GM19023 (cell line): Measurements from ENCODE around the gene SVIL.
"Not testable (repeated sequence)": the region's sequence is repeated elsewhere in the genome, so short reads cannot be mapped to it uniquely, and the experiment has no call there.

Source experiments
- ATAC-seq: cut with Tn5 transposase; IDR thresholded peaks from one replicate; pipeline ENCODE4 v1.9.1; 2021; ENCODE audit warnings: mild to moderate bottlenecking, moderate library complexity; ENCODE audit not compliant: unreplicated experiment

The SVIL gene

DNA sequence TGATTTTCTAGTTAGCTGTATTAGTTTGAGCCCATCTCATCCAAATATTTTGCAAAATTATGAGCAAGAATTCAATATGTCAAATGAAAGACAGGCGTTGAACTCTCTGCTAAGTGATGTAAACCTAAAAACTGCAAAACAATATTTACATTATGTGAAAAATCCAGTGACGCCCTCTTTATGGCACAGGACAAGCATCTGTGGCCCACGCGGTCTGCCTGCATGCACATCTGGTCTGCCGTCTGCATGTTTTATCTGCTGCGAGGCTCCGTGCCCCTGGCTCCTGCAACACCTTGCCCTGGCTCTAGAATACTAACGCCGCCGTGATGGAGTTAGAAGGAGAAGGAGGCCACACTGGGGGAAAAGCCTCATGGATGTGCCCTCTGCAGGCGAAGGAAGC is 142.0 kb downstream of the SVIL start:
- no peak for ATAC-seq

DNA sequence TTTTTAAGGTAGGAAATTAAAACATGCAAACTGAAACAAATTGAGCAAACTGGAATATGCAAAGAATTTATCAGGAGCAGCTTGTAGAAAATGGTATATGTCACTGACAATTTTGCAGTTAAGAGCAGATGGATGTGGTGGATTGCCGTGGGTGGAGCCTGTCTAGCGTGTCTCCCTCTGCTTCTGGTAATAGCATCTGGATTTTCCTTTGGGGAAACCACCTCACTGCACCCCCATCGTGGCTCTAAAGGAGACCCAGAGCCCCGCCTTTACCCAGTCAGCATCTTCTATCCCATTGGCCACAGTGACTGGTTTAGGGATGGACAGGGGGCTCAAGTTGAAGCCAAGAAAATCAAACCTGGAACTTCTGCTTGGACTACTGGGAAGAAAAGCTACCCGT is 142.9 kb downstream of the SVIL start:
- ATAC-seq = no peak

DNA sequence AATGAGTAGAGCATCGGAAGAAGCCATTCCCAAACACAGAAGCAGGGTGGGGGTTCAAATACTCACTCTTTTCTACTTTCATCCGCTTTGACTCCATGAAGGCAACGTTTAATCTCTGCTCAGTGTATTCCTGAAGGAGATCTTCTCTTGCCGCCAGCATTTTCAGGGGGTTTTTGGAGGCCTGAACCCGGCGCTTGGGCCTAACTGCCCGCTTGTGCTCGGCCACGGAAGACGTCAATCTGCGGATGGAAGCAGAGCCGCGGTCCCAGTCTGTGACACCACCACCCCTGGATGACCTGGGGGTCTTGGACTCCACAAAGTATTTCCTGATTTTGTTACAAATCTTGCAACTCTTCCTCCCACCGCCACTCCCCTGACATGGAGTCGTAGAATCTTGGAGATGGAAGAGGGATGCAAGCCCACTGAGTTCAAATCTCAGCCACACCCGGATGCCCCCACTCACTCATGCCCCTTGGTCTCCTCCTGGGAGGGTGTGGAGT is 143.9 kb downstream of the SVIL start:
- not testable (repeated sequence) for ATAC-seq

DNA sequence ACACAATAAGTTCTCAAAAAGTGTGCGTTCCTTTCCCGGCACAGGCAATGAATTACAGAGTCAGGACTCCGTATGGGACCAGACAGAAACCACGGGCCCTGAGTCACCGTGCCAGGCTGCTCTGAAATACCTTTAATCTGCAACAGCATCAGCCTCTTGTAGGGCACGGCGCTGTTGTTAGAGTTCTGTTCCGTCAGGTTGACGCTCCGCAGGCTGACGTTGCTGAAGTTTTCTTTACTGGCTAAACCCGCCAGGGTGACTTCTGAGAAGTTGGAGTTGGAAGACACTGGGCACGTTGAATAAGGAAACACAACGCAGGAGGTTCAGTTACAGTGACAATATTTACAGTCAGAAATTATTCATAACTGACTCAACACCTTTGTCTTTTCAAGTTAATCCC is 146.3 kb downstream of the SVIL start:
- ATAC-seq = not testable (repeated sequence)

DNA sequence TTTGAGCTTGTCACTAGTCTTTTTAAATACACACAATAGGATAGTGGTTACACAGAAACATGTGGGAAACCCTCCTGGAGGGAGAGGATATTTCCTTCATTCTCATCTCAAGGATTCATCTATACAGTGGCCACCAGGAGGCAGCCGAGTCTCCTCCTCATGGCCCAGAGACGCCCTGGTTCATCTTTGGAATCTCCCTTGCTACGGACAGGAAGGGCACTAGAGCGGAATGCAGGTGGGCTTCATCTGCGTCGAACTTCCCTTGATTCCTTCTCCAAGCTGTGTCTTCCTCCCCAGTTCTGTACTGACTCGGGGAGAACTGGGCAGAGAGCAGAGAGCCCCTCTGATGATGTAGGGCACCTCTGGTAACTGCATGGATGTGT is 146.9 kb downstream of the SVIL start:
- ATAC-seq = not testable (repeated sequence)

DNA sequence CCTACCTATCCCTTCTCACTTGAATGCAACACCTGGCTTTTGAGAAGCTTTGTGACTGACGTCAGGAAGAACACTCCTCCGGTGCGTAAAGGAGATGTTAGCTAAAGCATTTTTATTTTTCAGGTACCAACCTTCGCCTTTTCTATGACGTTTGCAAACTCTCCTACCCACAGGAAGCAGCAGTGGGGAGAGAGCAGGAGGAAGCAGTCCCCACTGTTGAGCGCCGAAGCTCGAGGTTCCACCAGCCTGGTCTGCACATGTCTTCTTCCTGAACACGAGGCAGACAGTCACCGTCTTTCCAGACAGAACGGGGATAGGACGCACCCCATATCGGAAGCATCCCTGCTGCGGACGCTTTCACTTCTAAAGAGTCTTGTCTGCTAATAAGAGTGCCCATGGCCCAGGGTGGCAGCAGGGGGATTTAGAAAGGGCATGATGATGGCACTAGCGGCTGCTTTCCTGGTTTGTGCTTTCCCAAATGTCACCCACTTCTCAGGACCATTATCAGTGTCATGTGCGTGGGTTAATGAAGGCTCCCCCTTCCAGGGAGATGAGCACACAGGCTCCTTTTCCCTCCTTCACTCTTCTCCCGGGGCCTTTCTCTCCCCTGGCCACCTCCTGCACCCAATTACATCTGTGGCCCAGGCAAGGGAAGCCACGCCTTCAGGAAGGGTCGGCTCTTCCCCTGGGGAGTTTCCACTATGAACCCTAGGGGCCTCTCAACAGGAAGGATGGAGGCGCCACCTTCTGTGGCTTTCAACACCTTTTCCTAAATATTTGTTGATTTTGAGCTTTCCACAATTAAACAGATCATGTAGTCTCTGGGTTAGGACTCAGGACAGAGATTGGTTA is 147.5 kb downstream of the SVIL start:
- not testable (repeated sequence) for ATAC-seq

DNA sequence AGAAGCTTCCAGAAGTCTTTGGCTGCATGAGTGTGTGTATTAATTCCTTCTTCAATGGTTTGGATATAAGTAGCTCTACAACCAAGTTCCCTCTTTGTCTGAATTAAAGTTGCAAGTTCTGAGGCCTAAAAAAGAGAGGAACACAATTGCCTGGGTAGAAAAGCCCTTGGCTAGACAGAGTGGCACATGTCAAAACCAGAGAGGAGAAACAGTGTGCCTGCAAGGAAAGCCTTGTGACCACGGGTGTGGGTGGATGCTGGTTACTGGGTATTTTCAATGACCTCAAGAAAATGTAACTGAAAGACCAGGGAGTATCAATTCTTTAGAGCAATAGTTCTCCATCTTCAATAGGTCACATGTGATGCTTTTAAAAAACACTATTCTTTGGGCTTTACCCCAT is 148.3 kb downstream of the SVIL start:
- ATAC-seq = no peak

DNA sequence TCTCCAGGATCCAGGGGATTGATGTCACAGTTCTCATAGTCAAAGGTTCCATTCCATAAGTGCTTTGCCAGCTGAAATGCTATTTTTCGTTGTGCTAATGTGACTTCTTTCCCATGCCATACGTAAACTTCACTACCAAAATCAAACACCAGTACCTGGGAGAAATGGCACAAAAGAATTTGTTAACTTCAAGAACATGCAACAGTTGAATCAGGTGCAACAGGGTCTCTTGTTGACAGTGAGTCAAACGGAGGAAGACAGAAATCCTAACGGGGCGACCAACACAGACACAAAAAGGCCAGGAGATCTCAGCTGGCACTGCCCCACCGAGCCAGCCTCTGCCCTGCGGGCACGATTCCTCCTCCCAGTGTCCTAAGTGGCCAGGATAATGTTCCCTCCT is 150.1 kb downstream of the SVIL start:
- not testable (repeated sequence) for ATAC-seq

DNA sequence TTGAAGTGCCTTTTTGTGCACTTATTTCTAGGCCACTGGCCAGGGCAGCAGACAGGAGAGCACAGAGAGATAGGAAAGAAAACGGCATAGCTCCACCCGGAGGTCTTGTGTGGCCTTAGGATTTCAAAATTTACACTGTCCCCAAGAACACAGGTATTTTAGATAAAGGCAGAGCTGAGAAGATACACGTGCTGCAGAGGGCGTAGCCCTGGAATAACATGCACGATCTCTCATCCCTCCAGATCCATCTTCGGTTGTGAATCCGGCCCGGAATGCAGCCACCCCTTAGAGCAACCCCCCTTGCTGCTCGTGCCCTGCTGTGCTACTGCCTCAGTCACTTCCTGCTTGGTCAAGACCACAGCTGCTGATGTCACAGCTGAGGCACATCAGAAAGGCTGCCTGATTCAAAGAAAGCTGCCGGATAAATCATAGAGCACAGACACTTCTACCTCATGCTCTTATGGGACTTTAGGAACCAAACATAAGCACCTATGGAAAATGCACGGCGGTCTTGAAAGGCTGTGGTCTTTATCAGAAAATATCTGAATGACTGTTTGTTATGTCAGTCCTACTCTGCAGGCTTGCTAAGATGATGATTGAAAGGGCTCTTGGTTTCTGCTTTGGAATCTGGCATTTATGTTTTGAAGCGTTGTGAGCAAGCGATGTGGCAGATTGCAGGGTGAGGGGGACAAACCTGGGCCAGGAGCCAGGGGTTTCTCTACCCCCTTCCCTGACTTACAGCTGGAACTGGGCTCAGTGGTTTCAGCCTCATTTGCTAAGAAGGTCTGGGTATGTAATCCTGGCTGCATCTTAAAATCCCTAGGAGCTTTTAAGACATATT is 152.0 kb downstream of the SVIL start:
- no peak for ATAC-seq

DNA sequence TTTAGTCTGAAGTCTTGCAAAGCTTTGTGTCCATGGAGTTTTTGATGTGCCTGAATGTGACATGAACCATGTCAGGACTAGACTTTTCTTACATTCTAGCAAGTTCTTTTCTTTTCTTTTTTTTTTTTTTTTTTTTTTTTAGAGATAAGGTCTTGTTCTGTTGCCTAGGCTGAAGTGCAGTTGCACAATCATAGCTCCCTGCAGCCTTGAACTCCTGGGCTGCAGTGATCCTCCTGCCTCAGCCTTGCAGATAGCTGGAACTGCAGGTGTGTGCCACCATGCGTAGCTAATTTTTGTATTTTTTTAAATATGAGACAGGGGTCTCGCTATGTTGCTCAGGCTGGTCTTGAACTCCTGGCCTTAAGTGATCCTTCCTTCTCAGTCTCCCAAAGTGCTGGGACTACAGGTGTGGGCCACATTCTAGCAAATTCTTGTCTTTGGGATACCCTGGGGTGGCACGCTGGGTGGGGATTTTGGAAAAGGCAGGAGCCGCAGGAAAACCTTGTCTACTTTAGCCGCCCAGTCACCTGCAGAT is 152.8 kb downstream of the SVIL start:
- ATAC-seq = no peak

DNA sequence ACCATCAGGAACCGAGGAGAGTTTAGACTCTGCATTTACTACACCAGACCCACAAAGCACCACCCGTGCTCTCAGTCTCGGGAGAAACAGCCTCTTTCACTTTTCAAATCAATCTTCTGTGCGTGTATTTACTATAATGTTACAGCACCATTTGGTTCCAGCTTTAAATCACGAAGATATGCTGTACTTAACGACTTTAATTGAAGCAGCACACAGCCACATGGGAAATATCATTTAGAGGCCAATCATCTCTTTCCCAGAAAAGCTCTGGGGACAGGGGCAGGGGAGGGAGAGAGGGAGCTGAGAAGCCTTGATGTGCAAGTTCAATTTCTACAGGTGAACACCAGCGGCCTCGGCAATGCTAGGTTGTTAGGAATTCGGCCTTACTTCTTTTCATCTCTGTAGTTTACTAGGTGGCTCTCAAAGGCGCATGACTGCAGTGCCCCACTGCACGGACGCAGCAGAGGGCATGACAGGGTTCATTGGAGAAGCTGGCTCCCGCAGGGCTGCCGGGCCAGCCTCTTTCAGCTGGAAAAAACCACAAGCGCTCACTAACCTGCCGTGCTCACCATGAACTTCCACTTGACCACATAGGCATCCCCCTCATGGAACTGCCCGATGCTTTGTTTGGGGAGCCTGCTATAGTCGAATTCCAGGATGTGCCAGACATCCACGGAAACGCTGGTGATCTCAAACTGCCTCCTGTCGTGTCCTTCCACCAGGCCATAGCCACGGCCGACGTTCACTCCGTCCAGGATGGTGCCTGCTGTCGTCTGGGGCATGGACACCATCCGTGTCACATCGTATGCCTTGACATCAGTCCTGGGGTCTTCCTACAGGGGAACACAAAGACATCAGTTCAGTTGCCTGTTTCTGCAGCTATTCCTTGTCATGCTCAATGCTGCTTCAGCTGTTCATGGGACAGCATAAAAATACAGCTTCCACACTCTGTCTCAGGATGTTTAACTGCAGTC is 154.5 kb downstream of the SVIL start:
- ATAC-seq = no peak

DNA sequence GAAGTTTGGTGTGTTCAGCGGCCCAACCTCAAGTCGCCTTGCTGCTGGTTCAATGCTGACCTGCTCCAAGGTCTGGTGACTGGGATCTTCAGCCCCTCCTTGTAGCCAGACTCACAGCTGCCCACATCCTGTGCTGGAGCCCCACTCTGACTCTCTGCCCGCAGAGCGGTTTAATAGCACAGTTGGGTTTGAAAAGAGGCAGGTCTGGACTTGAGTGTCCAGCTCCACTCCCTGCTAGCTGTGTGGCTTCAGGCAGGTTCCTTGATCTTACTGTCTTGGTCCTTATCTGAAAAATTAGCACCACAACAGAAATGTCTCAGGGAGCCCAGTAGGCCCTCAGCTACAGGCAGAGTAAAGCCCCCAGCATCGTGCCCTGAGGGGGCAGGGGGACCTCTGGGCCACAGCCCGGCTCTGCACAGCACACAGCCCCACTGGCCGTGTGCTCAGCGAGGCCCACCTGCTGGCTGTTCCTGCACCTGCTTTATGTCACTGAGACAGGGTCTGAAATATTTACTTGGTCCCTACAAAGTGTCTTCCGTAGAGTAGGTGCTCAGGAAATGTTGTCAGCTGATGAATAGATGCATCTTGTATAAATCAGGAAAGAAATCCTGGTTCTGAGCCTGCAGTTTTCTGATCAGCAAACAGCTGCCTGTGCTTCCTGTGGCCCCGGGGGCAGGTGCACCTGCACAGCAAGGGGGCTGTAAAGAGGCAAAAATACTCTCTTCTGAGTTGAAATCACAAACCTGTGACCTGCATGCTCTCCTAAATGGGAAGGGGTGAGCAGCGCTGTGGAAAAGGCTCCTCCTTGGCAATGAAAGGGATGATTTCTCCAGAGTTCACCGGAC is 155.5 kb downstream of the SVIL start:
- no peak for ATAC-seq

DNA sequence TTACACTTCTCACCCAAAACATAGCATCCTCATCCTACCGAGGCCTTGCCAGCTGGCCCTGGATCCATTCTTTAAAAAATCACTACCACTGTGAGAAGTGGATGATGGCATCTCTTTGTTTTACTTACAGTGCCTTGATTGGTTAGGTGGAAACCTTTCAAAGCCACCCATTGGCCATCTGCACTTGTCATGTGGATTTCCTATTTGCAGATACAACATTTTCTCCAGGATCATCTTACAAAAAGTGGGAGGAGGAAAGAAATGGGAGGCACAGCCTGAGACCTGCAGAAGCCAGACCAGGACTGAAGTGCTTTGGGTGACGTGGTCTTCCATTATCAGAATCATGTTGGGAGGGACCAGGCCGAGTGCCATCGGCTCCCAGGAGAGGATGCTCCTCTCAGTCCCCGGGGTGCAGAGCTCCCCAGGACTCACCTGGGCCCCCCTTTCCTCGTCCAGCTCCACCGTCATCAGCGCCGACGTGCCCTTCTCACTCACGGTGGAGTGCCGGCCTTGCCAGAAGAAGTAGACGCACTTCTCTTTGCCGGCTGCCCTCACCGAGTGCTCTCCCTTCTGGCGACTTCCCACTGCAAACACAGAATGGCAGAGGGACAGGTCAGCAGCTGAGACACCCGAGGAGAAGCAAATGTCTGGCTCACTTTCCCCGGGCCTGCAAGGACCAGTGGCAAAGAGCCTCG is 161.2 kb downstream of the SVIL start:
- ATAC-seq = no peak

DNA sequence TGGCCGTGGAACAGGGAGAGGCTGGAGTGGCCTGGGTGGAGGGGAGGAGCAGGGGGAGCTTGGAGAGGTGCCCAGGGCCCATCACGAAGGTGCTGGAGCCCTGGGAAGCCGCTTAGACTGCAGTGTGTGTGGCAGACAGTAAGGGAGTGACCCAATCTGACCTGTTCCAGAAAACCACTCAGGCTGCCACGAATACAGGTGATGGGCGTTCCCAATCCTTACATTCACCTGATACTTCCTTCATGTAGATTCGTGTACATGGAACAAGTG is 161.7 kb downstream of the SVIL start:
- ATAC-seq = no peak

DNA sequence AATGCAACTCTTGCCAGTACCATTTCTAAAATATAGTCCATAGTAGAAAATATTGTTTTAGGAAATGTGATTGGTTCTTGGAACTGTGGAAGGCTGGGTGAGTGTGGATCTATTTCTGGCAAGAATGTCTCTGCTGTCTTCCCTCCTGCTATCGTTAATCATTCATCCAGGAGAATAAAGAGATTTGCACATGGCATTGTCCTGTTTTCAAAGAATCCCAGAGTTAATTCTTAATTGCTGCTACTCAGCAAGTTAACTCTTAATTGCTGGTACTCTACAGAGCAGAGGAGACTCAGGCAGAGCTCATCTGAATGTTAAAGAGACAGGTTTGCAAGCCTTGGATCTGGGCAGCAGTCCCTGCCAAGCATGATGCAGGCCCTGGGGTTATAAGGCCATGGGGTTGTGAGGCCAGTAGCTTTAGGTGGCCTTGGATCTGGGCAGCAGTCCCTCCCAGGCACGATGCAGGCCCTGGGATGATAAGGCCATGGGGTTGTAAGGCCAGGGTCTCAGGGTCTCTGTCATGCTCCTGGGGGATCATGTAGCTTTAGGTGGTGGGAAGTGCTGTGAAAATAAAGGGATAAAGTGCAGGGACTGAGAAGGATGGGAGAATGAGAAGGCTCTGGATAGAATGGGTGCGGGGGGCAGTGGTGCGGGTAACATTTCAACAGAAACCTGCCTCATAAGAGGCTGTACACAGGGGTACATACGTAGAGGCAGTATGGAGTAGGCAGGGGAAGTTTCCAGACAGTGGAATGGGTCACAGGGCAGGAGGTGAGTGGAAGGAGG is 162.3 kb downstream of the SVIL start:
- ATAC-seq = no peak

DNA sequence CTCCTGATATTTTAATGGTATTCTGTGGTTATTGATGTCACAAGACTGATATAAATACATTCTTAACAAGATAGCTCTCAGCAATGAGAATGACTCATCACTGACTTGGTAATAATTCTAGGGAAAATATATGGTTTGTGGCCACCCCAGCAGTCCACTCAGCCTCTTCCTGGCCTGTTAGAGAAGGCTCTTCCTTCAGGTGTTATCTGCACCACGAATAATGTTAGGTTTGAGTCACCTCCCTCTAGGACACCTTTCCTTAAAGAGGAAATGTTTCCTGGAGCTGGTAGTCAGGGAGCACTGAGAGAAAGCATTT is 163.3 kb downstream of the SVIL start:
- no peak for ATAC-seq

DNA sequence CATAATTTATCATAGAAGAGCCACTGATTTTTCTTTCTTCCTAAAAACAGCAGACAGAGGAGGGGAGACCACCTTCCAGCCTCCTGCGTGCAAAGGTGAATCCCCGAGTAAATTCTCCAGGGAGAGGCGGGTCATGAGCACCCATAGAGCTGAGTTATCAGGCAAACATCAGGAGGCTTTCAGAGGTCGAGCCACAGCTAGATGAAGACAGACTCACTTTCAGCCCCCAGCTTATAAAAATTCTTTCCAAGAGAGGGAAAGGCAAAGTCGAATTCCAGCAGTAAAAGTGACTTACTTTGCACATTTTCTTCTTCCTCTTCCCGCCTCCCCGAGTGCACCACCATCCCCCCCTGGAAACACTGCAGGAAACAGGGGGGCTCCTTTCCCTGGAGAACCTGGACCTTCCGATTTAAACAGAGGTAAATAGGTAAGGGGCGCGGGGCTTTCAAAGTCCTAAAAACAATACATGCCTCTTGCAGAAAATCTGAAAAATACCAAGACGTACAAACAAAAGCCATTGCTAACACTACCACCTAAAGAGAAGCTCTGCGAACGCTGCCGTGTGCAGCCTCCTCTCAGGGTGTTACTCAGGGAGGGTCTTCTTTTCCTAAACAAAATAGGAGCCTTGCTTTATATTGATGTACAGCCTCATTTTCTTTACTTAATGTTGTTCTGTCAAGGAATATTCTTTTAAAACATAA is 163.8 kb downstream of the SVIL start:
- no peak for ATAC-seq

DNA sequence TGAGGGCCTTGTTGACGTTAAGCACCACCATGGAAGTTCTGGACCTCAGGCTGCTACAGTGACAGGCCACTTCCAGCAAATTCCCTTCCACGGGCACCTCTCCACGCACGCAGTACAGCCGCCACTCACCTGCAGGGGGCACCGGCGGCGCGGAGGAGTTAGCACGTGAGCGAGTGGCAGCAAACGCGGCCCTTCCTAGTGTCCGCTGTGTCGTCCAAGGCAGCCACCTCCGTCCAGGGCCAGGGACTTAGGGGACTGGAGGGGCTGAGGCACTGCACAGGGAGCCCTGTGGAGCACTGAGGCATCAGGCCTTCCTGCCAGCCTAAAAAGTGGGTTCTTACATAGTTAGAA is 164.4 kb downstream of the SVIL start:
- no peak for ATAC-seq
